Kasumi-1 (cell line): ENCODE data around the gene DROSHA.

Experiments used
- DNase-seq, 2 experiments: peaks; one replicate each; lab custom pipeline; 2025; lab: John Stamatoyannopoulos, UW

The DROSHA gene

DNA sequence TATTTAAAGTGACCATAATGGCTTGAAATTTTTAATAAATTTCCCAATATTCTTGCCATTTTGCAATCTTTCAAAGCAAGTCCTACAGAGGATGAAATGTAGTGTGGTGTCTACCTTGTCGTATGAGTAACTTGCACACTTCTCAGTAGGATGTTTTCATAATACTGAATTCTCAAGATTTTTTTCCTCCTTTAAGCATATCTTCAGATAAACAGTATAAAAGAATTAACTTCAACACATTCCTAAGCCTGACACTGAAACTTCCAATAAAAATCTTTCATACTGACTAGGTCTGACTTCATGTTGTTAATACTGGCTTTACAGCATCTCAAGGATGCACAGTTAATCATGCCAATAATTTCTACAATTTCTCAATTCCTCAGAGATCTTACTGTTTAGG, 62.0 kb downstream of the DROSHA start:
- no peak for DNase-seq

DNA sequence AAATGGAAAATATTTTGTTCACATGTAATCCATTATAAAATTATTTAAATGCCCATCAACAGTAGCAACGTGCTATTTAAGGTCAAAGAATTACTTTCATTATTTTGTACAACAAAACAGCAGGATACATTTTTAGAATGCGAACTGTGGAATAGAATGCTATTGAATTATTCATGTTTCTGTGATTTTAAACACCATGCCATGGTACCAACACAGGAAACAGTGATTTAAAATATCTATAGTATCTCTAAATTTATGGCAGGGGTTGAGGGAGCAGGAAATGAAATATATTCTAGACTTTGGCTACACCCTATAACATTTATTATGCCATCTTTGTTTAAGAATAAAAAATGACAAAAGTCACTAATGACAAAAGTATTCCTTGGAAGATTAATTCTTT, 62.4 kb downstream of the DROSHA start:
- DNase-seq = no peak

GRCh38 chr5:31465291-31465690, 66.6 kb downstream of the DROSHA start:
- no peak for DNase-seq

GRCh38 chr5:31464081-31464480, 67.8 kb downstream of the DROSHA start:
- no peak for DNase-seq

GRCh38 chr5:31463351-31463750, 68.5 kb downstream of the DROSHA start:
- no peak for DNase-seq

DNA sequence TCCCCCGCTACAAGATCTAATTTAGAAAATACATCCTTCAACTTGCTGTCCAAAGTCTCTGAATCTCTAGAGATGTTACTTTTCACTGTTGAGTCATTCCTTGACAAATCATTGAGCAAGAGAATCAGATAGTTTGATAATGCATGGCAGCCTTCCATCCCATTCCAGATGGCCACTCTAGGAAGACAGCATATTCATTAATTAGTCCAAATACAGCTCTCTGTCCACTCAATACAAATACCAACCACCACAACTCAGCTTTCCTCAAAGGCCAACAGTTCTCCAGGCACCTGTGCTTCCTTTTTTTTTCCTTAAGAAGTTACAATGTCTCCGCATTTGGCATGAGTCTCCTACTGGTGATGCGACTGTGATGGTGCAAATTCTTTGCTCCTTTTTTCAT, 72.3 kb downstream of the DROSHA start:
- no peak for DNase-seq

- no peak for DNase-seq
Measured at GRCh38 chr5:31455172-31455571, 76.7 kb downstream of the DROSHA start.

GRCh38 chr5:31453522-31453921, 78.4 kb downstream of the DROSHA start:
- DNase-seq = no peak

DNA sequence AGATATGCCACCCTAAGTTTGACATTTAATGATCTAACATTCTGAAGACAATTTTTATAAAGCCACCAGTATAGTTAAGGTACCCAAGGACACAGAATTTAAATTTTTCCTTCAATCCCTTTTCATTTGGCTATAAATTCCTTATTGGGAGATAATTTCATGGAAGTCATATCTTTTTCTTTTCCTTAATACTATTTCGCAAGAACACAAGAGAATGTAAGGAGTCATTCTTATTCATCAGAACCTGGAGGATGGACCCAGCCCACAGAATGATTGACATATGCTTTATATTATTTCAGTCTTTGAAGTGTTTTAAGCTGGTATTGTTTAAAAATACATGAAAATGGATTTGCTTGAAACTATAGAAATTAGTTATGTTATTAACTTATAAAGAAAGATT, 79.6 kb downstream of the DROSHA start:
- DNase-seq = no peak

- no peak for DNase-seq
Measured at GRCh38 chr5:31449962-31450361, 81.9 kb downstream of the DROSHA start.

- no peak for DNase-seq
Measured at GRCh38 chr5:31449174-31449573, 82.7 kb downstream of the DROSHA start.

- no peak for DNase-seq
Measured at GRCh38 chr5:31445041-31445600, 86.8 kb downstream of the DROSHA start.

DNA sequence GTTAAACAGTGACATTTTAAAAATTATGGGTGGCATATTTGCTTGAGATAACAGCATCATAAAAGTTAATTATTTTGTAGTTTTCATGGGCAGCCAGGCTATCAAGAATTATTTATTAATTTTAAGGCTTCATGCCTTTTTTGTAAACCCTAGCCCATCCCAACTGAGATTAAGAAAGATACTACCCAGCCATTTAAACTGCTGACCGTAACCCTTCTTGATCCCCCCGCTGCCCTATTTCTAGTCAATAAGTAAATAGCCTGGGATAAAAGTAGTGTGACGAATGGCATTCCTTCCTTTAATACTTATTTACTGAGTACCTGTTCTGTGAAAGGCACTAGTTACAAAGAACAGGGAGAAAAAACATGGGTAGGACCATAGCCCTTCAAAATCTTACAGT, 88.3 kb downstream of the DROSHA start:
- no peak for DNase-seq

GRCh38 chr5:31442058-31442745, 89.7 kb downstream of the DROSHA start:
- no peak for DNase-seq

GRCh38 chr5:31436851-31437250, 95.0 kb downstream of the DROSHA start:
- DNase-seq = no peak

- no peak for DNase-seq
Measured at GRCh38 chr5:31435730-31436129, 96.2 kb downstream of the DROSHA start.

DNA sequence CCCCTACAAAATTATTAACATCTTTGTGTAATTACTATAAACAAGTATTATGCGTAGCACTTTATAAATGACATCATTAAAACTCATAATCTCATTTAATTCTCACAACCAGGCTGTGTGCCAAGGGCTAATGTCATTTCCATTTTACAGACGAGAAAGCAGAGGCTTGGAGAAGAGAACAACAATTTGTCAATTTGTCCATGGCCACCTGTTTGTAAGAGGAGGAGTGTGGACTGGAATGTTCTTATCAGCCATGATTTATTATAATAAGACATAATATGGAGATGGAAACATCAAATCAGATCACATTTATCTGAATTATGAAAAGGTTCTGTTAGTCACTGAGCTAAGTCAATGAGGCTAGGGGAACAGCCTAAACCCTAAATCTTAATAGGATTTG, 97.0 kb downstream of the DROSHA start:
- no peak for DNase-seq

DNA sequence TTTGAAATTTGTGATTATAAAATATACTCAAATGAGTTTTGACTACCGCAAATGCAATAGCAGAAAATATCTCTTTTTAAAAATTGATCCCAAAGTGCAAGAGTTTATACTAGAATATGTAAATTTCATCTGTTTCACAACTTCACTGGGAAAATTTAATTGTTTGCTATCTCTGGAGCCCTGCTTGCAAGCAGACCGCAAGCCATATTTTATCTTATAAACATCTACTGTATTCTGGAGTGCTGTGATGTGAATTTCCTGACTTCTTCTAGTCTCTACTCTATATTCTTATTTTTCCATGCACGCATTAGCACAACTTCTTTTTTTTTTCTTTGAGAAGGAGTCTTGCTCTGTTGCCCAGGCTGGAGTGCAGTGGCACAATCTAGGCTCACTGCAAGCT, 98.7 kb downstream of the DROSHA start:
- DNase-seq = no peak

DNA sequence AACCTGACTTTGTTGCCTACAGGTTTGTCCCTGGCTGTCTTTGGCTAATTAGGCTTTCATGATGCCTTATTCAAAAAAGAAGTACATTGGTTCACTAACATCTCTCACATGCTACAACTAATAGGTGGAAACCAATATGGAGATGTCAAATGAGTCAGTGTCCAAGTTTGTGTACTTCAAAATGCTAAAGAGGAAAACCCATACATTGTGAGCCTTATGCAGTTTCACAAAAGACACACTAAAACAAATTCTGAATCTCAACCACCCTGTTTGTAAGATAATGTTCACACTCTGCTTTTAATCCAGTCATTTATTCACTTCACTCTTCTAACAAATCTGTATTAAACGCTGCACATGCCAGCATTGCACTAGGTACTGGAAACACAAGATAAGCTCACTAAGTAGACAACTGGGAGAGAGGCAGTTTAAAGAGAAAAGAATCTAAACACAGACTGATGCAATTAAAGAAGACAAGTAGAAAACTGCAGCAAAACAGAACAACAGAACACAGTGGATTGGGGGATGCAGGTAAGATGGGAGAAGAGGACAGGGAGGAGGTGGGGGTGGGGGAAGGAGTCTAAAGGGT, 104.1 kb downstream of the DROSHA start:
- no peak for DNase-seq

DNA sequence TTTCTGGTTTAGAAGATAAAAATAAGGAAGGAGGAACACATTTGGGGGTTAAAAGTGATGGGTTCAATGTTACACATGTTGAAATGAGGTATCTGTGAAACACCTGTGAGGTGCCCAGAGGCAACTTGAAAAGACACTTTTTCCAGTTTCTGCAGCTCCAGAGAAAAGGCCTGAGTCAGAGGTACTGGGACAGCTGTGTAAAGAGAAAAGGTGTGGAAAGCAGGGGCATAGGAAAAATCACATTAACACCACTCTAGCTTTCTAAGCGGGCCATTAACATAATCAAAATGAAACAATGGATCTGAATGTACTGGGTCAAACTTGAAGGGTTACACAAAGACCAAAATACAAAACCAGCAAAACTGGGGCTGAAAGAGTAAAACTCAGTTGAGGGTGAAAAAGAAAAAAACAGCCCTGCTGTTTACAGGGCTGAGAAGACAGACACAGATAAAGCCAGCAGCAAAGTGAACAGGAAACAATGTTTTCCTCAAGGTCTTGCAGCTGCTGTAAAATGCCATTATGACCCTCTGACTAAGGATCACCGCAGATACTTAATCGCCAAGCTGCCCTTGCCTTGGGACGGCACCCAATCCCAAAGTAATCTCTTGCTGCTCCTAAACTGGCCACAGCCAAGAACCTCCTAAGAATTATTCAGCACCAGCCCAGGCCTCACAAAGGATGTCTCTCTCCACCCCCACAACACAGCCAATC, 104.7 kb downstream of the DROSHA start:
- no peak for DNase-seq

DNA sequence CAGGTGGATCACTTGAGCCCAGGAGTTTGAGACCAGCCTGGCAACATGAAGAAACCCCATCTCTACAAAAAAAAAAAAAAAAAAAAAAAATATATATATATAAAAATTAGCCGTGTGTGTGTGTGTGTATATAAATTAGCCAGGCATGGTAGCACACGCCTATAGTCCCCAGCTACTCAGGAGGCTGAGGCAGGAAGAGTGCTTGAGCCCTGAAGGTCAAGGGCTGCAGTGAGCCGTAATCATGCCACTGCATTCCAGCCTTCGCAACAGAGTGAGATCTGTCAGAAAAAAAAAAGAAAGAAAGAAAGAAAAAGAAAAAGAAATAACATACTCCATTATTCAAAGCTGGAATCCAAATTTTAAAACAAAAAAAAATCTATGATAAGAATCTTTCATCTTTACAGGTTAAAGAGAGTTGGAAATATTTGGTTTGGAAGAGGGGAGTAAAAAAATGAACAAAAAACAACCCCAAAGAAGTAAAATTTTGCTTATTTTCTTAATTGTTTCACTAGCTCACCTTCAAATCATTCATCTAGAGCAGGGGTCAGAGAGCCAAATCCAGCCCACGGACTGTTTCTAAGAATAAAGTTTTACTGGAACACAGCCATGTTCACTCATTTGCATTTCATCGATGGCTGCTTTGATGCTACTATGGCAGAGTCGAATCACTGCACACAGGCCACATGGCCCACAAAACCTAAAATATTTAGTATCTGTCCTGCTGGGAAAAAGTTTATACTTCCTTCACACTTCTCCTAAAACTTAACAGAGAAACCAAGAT, 109.9 kb downstream of the DROSHA start:
- DNase-seq = no peak

DNA sequence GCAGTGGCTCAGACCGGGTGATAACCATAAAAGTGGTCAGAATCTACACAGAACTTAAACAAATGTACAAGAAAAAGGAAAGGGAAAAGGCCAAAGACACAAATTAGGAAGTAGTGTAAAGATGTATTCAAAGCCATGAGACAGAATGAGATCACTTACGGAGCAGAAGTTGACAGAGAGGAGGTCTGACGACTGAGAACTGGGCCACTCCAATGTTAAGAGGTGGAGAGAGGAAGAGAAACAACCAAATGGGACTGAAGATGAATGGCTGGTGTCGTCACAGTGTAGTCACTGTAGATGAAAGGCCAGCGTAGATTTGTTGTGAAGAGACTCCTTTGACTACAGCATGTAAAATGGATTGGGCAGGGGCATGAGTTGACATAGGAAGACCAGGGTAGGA, 114.4 kb downstream of the DROSHA start:
- DNase-seq = no peak
